GM18909 (cell line): Measurements from ENCODE around the gene C14orf132.

ENCODE experiments used
- ATAC-seq: cut with Tn5 transposase; IDR thresholded peaks from one replicate; pipeline ENCODE4 v1.9.1; 2021; ENCODE audit warnings: mild to moderate bottlenecking; ENCODE audit not compliant: unreplicated experiment, poor library complexity

The C14orf132 gene

DNA sequence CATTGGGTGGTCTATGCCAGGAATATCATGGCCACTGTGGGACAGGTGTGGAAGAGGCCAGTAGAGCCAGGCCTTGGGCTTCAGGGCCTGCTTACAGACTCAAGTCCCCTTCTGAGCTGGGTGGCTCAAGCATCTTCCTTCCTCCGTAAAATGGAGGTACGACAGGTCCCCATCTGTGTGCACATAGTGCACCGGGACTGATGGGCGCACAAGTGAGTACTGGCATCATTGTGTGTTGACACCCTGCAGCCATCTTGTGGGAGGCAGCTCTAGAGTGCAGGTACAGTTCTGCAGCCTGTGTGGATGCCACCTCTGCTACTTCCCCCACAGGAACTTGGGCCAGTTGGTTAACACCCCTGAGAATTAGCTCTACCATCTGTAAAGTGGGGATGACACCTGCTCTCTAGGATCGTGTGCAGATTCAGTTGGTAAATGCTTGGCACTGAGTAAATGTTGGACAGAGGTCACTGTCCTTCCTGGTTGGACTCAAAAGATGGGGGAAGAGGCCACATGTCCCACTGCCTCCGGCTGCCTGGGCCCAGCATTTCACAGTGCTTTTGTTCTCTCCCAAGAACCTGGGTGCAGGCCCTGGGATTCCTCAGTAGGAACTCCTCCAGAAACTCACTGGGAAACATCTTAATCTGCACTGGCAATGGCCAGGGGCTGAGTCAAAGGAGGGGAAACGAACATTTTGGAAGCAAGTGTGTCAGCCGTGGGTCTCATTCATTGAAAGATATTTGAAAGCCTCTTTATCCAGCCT is 70.6 kb downstream of the C14orf132 start:
- no peak for ATAC-seq

DNA sequence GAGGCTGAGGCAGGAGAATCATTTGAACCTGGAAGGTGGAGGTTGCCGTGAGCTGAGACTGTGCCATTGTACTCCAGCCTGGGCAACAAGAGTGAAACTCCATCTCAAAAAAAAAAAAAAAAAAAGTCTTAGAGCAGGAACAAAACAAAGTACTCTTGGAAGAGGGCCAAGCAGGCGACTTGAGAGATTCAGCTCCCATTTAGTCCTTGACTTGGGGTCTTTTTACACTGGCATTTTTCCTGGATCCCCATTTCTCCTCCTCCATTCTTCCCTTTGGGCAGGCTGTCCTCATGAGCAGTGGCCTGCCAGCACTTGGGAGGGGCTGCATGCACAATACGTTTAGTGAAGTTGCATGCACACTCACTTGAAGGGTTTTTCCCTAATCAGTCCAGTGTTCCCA is 72.9 kb downstream of the C14orf132 start:
- ATAC-seq = no peak

DNA sequence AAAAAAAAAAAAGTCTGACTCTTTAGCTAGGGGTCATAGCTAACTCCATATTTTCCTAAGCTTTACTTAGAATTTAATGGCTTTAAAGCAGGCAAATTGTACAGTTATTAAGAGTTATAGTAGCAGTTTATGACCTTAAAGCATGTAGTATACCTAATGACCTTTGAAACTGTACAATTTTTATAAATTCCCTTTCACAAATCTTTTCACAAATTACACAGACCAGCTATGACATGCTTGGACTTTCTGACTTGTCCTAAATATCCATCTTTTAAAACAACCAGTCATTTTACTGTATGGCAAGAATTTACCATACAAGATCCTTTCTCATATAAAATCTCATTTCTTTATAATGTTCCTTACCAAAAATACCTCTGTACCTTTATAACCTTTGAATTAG is 74.8 kb downstream of the C14orf132 start:
- no peak for ATAC-seq

DNA sequence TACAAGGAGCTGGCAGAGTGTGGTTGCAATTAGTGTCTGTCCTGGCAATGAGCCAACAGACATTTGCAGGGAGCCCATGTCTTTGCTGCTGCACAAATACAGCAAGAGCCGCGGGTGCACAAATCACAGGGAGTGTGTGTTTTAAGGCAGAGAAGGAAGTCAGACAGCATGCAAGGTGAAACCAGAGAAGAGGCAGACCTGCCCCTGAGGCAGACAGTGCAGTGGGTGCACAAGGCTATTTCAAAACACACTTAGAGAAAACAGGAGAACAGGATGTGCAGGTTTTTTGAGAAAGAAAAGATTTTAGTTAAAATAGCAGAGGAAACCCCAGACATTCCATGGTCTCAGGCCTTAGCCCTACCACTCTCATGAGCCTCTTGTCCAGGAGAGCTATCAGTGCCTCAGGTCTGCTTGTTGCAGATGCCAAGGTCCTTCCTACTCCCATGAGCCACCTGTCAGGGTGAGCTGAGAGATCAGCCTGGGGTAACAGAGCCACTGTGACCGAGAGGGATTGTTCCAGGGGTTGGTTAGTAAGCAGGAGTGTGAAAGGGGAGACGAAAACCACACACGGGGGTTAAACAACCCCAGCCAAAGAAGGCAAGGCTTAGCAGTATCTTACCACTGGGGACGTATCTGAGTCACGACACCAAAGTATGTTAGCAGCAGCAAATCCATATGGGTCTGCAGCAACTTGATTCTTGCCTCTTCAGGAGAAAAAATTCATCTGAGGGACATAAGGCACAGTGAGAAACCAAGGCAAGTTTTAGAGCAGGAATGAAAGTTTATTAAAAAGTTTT is 78.1 kb downstream of the C14orf132 start:
- ATAC-seq = no peak

DNA sequence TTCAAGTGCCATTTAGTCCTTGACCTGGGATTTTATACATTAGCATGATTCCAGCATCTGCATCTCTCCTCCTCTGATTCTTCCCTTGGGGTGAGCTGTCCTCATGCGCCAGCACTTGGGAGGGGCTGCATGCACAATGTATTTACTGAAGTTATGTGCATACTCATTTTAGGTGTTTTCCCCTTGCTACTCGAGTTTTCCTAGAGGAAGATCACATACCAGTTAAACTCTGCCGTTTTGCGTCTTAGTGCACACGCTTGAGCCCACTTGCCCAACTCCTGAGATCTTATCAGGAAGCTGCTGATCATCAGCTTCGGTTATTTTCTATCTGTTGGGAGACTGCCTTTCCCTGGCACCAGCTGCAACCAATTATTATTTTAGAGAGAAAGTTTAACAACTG is 78.8 kb downstream of the C14orf132 start:
- no peak for ATAC-seq

DNA sequence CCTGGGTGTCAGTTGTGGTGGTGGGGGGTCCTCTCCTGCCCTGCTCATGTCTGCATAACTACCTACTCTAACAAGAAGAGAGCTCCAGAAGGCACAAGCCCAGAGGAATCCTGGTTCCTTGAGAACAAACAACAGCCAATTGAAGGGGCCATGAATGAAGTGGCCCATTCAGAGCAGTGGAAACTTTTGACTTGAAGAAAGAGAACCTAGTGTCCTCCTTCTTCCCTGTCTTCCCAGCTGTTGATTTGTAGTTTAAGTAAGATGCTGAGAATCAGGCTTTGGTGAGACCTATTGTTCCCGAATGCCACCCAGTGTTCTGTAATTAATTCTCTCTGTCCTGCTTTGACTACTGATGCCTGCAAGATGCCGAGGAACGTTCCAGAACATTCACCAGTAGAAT is 79.2 kb downstream of the C14orf132 start:
- no peak for ATAC-seq

DNA sequence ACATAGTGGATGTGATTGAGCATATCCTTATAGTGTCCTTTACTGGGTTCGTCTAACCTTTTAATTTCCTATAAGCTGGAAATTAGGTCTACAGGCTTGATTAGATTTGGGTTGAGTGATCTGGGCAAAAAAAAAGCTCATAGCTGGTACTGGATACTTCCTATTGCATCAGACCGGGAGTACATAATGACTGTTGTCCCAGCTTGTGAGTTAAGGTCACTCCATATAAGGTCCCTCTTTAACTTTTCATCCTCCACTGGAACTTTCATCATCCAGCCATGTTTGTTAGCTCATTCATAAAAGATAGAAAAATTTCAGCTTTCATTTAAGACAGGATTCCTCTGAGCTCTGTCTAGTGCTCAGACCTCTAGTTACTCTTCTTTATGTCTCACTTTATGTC is 80.8 kb downstream of the C14orf132 start:
- ATAC-seq = no peak

DNA sequence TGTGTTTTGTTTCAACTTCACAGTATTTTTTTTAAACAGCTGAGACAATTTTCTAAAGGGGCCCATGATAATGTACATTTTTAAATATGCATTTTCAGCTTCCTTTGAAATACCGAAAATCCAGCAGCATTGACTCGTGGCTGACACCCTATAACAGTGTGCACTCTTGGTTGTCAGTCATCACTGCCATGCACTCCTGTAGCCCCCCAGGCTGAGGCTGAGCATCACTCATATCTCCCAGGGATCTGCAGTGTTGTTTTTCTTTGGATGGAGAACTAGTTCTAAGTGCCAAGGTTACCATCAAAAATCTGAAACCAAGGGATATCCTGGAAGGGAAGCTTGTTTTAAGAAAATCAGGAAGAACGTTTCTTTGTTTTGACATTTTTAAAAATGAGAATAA is 81.2 kb downstream of the C14orf132 start:
- ATAC-seq = no peak

DNA sequence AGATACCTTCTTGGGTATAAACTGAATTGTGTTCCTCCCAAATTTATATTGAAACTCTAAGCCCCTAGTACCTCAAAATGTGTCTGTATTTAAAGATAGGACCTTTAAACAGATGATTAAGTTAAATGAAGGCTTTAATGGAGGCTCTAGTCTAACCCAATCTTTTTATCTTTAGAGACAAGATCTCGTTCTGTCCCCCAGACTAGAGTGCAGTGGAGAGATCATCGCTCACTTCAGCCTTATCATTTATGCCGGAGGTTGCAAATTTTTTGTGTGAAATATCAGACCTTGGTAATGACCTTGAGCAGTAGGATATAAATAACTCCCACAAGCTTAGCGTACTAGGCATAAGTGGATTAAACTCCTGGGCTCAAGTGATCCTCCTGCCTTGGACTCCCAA is 81.8 kb downstream of the C14orf132 start:
- ATAC-seq = no peak

DNA sequence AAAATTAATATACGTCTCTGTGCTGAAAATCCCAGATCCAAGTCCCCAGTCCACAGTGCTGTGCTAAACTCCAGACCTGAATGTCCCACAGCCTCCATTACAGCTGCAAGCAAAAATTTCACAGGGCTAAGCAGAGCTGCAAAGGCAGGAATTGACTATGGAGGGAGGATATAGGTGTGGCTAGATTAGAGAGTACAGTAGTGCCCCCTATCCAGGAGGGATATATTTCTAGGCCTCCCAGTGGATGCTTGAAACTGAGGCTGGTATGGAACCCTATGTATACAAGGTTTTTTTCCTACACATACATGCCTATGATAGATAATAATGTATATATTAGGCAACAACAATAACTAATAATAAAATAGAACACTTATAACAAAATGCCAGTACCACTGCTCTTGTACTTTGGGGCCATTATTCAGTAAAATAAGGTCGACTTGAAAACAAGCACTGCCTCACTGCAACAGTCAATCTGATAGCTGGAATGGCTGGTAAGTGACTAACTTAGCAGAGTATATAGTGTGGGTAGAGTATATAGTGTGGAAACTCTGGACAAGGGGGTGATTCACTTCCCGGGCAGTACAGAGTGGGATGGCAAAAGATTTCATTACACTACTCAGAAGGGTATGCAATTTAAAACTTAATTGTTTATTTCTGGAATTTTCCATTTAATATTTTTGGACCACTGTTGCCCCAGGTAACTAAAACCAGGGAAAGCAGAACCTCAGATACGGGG is 82.7 kb downstream of the C14orf132 start:
- ATAC-seq = no peak

DNA sequence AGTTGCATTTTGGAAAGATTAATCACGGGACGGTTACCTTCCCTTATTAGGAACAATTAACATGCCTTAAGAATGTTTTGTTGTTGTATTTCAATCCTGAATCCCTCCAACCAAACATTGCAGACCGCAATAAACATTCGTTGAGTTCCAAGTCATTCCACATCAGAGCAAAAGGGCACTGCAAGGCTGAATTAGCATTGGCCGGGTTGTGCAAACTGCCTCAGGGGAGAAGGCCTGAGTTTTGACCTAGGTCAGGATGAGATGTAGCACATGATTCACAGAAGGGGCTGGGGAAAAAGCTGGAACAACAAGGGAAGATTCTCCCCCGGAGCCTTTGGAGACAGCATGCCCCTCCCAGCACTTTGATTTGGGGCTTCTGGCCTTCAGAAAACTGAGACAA is 83.3 kb downstream of the C14orf132 start:
- no peak for ATAC-seq

DNA sequence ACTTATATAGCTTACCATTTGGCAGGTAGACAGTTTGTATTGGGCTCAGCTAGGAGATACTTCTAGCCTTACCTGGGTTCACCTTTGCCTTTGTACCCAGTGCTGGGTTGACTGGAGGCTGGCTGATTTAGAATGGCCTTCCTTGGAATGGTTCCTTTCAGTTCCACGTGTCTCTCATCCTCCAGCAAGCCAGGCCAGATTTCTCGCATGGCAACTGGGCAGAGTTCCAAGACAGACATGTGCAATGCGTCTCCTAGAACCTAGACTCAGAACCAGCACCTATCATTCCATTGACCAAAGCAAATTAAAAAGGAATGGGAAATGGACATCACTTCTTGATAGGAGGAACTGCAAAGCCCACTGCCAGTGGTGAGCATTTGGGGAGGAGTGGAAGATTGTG is 86.4 kb downstream of the C14orf132 start:
- no peak for ATAC-seq

DNA sequence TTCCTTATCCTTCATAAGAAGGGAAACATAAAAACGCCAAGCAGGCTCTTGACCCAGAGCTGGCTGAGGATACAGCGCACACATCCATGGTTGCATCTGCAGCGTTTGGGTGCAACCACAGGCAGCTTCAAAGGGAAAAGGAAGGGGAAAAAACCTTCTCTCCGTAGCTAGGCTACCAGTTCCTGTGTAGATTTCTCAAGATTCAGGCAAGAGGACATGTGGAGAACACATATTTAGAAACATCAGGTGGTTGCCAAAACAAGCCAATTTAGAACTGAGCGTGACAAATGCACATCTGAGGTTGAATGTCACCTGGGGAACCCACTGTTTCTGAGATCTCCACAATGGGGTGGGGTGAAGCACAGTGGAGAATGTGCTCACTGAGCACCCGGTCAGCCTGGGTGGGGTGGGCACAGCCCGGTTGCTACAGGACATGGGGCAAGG is 87.2 kb downstream of the C14orf132 start:
- no peak for ATAC-seq

DNA sequence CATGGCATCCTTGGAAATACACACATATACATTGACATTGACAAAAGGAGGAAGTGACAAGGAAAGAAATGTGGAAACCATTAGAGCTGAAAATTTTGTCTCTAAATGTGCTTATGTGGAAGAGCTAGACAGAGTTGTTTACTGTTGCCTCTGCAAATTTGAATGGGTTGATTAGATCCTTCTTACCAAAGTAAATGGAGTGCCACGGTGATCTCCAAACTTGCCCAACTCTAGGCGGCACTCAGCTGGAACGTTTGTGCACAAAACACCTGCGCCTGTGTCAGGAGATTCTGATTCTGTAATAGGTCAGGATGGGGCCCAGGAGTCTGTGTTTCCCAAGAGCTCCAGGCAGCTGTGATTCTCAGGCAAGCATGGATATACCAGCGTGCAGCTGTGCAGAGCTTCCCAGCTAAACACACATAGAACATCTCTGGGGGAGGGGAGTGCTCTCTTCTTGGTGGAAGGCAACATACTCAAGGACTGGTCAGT is 87.7 kb downstream of the C14orf132 start:
- ATAC-seq = no peak

DNA sequence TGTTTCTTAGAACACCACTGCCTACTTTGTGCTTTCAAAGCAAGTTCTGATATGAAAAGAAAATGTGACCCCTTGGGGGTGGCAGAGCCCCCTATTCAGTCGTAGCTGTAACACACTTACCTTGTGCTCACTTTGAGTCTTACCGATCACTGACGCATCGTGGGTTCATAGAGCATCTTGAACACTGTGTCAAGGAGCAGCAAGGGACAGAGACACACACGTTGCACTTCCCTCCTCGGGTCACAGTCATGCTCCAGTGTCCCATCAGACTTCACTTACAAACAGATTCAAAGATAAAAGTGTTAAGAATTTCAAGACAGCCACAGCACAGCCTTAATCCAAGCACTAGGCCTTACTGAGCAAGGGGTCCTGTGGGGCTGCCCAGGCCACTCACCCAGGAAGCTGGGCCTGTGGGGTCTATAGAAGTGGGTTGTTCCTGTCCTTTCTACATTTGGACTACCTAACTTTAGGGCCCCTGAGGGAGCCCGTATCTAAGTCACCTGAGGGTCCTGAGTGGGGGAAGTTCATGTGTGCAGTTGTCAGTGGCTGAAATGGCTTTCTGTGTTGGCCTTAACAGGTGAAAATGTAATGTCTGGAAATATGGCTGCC is 90.1 kb downstream of the C14orf132 start:
- no peak for ATAC-seq

DNA sequence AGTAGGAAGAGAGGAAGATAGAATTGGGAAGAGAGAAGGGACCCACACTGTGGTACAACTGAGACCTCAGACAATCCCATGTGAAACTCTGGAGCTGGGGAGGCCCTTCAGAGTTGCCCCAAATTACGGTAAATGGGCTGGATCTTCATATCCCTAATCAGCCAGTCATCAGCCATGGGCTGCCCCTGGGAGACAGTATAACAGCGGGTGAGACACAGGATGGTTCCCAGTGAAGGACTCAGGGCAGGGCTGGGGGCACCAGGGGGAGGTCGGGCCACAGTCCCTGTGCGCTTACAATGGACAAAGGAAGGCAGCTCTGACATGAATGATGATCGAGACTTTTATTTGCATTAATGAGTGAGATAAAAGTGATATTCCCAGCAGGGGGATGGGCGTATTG is 91.2 kb downstream of the C14orf132 start:
- ATAC-seq = no peak

DNA sequence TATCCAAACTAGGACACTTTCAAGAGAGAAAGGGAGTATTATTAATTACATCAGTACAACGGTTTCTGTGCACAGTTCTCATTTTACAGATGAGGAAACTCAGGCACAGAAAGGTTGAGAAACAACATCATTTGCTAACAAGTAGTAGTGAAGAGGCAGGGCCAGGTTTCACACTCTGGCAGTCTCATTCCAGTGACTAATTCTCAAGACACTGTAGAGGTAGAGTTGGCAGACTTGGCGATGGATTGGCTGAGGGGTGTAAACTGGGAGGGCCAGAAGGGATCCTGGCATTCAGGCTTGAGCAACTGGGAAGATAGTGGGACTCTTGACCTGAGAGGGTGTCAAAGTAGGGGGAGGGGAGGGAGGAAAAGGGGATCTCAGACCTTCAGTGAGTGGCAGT is 91.7 kb downstream of the C14orf132 start:
- ATAC-seq = no peak

DNA sequence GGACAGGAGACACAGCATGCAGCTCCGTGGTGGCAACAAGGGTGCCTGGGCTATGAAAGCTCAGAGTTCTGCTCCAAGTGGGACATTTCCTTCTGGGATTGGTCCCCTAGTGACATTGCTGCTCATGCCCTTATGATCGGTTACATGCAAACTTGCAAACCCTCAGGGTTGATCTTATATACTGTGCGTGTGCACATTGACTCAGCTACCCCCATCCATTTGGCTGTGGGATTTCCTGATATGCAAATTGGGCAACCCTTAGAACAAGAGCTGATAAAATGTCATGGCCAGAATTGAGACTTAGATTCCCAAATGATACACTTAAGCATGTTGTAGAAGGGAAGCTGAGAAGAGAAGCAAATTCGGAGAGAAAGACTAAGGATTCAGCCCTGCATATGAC is 92.7 kb downstream of the C14orf132 start:
- ATAC-seq = no peak

DNA sequence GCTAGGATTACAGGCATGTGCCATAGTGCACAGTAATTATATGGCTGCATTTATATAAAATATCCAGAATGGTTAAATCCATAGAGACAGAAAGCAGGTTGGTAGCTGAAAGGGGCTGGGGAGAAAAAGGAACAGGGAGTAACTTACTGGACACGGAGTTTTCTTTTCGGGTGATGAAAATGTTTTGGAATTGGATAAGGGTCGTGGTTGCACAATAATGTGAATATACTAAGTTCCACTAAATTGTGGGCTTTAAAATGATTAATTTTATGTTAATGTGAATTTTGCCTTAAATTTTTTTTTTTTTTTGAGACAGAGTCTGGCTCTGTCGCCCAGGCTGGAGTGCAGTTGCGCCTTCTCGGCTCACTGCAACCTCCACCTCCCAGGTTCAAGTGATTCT is 95.3 kb downstream of the C14orf132 start:
- no peak for ATAC-seq

DNA sequence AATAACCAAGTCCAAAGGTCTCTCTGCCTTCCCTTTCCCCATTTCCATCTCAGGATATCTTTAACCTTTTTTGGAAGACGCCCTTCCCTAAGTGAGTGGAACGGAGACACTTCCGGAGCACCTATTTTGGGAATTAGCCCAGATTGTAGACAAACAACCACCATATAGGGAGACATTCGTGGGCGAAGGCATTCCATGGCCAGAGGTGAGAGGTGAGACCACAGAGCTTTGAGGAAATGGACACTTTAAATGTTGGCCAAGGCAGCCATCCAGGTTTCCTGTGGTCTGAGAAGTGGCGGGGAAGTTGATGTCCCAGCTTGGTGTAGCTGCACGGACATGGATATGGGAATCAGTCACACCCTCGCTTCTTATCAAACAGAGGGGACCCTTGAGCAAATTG is 96.1 kb downstream of the C14orf132 start:
- ATAC-seq = no peak
